ENCODE measurements around the gene SCARB1.

Gene SCARB1

DNA sequence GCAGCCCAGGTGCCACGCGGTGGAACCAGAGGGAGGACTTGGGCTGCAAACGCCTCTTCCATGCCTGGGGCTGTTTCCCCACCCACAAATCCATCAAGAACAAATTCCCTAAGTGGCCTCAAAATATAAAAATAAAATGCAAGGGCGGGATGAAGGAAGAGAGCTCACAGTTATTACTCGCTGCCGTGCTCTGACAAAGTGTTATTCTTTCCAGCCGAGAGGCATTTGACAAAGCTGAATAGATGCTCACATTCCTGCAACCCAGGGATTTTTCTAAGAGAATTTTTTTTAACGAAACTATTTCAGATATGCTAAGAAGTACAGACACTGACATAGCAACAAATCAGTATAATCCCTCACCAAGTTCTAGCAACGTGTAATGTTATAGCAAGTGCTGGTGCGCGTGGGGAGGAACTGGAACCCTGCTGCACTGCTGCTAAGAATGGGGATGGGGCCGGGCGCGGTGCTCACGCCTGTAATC lies 70.7 kb downstream of the SCARB1 start:
- no peak for TF ChIP-seq ZFX (IDR thresholded peaks at IDR 0.05; ENCODE audit: borderline replicate concordance)
- TF ChIP-seq, protein P1, sequence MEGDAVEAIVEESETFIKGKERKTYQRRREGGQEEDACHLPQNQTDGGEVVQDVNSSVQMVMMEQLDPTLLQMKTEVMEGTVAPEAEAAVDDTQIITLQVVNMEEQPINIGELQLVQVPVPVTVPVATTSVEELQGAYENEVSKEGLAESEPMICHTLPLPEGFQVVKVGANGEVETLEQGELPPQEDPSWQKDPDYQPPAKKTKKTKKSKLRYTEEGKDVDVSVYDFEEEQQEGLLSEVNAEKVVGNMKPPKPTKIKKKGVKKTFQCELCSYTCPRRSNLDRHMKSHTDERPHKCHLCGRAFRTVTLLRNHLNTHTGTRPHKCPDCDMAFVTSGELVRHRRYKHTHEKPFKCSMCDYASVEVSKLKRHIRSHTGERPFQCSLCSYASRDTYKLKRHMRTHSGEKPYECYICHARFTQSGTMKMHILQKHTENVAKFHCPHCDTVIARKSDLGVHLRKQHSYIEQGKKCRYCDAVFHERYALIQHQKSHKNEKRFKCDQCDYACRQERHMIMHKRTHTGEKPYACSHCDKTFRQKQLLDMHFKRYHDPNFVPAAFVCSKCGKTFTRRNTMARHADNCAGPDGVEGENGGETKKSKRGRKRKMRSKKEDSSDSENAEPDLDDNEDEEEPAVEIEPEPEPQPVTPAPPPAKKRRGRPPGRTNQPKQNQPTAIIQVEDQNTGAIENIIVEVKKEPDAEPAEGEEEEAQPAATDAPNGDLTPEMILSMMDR (IDR thresholded peaks at IDR 0.05), result no peak

DNA sequence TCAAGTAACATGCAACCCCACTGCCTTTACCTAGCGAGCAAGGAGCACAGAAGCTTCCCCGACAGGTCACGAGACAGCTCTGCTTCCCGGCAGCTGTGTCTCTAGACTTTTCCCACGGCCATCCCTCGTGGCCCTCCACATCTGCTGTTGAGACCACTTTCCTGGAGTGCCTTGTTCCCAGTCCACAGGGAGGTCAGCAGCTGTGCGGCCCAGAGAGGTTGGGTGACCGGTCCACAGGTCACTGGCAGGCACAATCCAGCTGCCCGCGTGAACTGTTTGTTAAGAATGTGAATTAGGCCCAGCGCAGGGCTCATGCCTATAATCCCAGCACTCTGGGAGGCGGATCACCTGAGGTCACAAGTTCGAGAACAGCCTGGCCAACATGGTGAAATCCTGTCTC lies 71.5 kb downstream of the SCARB1 start:
- TF ChIP-seq, protein P1 (IDR thresholded peaks at IDR 0.05), result no peak
- TF ChIP-seq ZFX (IDR thresholded peaks at IDR 0.05; ENCODE audit: borderline replicate concordance), result no peak
- no peak overlapping the region for H3K27ac ChIP-seq

More for the DNA sequence above, 70.7 kb downstream of the SCARB1 start:
- no peak overlapping the region for H3K27ac ChIP-seq

DNA sequence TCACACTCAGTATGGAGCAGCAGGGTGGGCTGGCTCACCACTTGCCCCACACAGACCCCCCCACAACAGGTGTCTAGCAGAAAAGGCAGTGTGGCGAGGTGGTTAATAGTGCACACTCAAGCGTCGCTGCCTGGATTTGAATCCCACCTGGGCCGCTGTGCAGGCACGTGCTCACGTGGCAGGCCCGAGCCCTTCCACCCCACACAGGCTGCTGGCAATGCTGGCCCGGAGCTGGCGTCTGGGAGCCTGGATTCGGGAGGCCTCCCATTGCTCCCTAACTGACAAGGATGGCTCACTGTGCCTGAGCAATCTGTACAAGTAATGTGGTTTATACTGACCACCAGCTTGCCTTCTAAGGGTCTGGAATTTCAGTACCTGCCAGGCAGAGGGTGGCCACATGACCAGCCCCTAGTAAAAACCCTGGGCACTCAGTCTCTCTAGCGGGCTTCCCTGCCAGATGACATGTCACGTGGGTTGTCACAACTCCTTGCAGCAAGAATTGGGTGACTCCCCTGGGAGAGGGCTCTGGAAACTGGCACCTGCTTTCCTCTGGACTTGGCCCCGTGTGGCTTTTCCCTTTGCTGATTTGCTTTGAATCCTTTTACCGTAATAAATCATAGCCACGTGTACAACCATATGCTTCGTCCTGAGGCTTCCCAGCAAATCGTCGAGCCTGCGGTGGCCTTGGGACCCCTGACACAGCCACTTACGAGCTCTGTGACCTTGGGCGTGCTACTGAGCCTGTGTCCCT lies 72.8 kb downstream of the SCARB1 start:
- TF ChIP-seq ZFX (IDR thresholded peaks at IDR 0.05; ENCODE audit: borderline replicate concordance), result no peak
- TF ChIP-seq, protein P1 (IDR thresholded peaks at IDR 0.05), result no peak
- no peak overlapping the region for H3K27ac ChIP-seq

DNA sequence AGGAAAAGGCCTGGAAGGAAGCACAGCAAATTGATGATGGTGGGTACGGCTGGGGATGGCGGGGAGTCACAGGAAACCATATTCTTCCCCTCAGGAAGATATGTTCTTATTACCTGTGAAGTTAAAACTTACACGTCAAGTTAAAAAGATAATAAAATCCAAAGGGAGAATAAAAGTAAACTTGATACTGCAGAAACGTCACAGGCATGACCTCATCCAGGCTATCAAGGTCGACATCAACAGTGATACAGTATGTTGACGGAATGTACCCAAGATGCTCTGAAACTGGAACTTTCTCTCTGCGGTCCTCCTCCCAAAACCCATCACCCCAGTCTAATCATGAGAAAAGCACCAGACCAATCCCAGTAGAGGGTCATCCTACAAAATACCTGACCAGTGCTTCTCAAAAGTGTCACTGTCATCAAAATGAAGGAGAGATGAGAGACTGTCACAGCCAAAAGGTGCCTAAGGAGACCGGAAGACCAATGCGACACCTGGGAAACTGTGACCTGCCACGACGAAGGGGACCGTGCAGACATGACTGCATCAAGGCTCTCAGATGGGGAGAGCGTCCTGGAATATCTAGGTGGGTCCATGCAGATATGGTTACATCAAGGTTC lies 74.6 kb downstream of the SCARB1 start:
- no peak overlapping the region for H3K27ac ChIP-seq

DNA sequence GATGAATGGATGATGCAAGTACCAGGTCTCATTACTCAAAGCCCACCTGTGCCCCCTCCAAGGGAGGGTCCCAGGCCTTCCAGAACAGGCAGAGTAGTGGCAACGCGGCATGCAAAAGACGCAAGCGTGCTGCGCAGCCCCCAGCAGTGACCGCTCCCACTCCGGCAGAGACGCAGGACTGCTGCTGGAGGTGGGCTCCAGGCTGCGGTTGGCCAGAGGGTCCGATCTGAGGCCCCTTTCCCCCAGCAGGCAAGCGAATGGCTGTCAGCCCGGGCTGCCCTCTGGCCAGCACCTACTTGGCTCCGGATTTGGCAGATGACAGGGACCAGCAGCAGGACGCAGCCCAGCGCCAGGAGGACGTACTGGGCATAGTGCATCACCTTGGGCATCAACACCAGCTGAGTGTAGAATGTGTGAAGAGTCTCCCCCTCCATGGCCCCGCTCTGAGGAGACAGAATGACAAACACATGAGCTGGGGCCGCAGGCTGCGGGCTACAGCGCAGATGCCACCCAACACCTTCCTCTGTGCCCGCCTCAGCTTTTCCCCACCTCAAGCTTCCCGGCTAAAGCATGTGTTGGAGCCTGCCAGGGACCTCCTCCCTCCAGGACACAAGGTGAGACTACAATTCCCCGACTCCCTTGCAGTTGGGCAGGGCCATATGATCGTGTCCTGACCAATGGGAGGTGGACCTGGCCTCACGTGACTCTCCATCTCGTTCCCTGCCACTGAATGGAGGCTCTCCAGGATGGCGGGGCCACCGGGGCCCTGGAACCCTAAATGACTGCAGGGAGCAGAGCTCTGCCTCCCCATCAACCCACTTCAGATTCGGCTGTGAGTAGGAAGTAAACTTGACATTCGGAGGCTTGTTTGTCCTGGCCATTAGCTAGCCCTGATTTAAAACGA lies 77.4 kb downstream of the SCARB1 start:
- TF ChIP-seq ZFX (IDR thresholded peaks at IDR 0.05; ENCODE audit: borderline replicate concordance), result no peak
- TF ChIP-seq, protein P1 (IDR thresholded peaks at IDR 0.05), result no peak
- no peak overlapping the region for H3K27ac ChIP-seq

More for the DNA sequence above, 74.6 kb downstream of the SCARB1 start:
- no peak for TF ChIP-seq ZFX (IDR thresholded peaks at IDR 0.05; ENCODE audit: borderline replicate concordance)
- TF ChIP-seq, protein P1 (IDR thresholded peaks at IDR 0.05), result no peak

DNA sequence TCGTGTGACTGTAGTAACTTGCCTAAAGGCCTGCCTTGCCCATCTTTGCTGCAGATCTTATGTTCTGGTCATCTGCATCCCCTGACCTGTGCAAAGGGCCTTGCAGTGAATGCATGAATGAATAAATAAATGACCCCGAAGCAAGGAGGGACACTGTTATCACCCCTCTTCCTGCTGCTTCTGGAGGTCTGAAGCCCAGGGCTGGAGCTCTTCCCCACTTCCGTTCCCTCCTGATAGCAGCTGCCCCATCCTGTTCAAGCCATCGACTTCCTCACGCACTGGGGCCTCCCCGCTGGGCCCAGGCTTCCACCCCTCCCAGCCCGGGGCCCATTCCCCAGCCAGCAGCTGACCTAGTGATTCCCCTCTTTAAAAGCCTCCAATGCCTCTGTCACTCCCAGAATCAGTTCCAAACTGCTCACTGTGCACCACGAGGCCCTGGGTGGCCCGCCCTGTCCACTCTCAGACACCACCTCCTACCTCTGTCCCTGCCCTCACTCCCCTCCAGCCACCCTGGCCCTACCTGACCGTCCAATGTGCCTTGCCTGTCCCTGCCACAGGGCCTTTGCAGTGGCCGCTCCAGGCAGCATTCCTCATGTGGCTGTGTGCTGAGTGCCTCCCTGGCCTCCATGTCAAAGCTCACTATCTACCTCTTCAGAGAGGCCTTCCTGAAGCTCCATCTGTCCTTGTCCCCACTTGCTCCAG lies 78.6 kb downstream of the SCARB1 start:
- no peak overlapping the region for H3K27ac ChIP-seq
- TF ChIP-seq, protein P1 (IDR thresholded peaks at IDR 0.05), result no peak
- no peak for TF ChIP-seq ZFX (IDR thresholded peaks at IDR 0.05; ENCODE audit: borderline replicate concordance)

Data from 22Rv1 (cell line).